ENCODE data around the gene PBX1. TPM values are rescaled to one million over a fixed set of nuclear protein-coding genes. Genes with fewer than 3 reads are reported as not detected.
A peak's percentile ranks its signal among the peaks of the same experiment; 100 is the strongest.

PBX1 gene
- total RNA-seq, 2 donors from 2014 or later: 59.9 to 79.2 TPM

GRCh38 chr1:164707868-164708331 lies 148.9 kb downstream of the PBX1 start:
- Mint-ChIP-seq H3K27ac (peak overlapping the region; percentile 52), H3K9me3 (no peaks in the 10 kb centered on the region), H3K36me3 (ENCODE audit: low read depth) (no peaks in the 10 kb centered on the region), H3K4me1 (peaks cover 47% of the 10 kb centered on the region), H3K4me3 (no peak overlapping the region), H3K27me3 (ENCODE audit: insufficient read depth) (no peaks in the 10 kb centered on the region)
- Histone ChIP-seq H3K9me3 (ENCODE audit: control insufficient read depth, low read length) (no peaks in the 10 kb centered on the region), H3K27me3 (ENCODE audit: control insufficient read depth, insufficient read depth, low read length, poor library complexity, severe bottlenecking) (no peaks in the 10 kb centered on the region), H3K4me3 (ENCODE audit: low read length) (no peak overlapping the region), H3K36me3 (ENCODE audit: control insufficient read depth, insufficient read depth, low read length) (no peaks in the 10 kb centered on the region), H3K4me1 (ENCODE audit: control insufficient read depth, insufficient read depth, low read length) (peaks cover 15% of the 10 kb centered on the region), H3K9ac (ENCODE audit: extremely low read depth, low read length, poor library complexity, severe bottlenecking) (no peak overlapping the region), H3K27ac (ENCODE audit: low read depth, low read length) (peak overlapping the region; percentile 26)
- no peak for DNase-seq
- no peak for TF ChIP-seq CTCF (conservative IDR thresholded peaks at IDR 0.05)
- 91 to 93% methylated on average over 7 to 8 of the region's 8 CpGs for WGBS, 2 experiments (ENCODE audit: insufficient coverage in 1 of 2, insufficient read length in 1 of 2)

- TF ChIP-seq CTCF (conservative IDR thresholded peaks at IDR 0.05): no peak
- no peak overlapping the region for H3K27ac Mint-ChIP-seq
- Histone ChIP-seq H3K36me3 (ENCODE audit: control insufficient read depth, insufficient read depth, low read length) (no peaks in the 10 kb centered on the region), H3K27me3 (ENCODE audit: control insufficient read depth, insufficient read depth, low read length, poor library complexity, severe bottlenecking) (no peaks in the 10 kb centered on the region), H3K27ac (ENCODE audit: low read depth, low read length) (no peak overlapping the region), H3K9me3 (ENCODE audit: control insufficient read depth, low read length) (no peaks in the 10 kb centered on the region), H3K4me1 (ENCODE audit: control insufficient read depth, insufficient read depth, low read length) (peaks cover 15% of the 10 kb centered on the region), H3K9ac (ENCODE audit: extremely low read depth, low read length, poor library complexity, severe bottlenecking) (no peak overlapping the region), H3K4me3 (ENCODE audit: low read length) (no peak overlapping the region)
- H3K36me3 Mint-ChIP-seq (ENCODE audit: low read depth): no peaks in the 10 kb centered on the region
- H3K9me3 Mint-ChIP-seq: no peaks in the 10 kb centered on the region
- no peaks in the 10 kb centered on the region for H3K27me3 Mint-ChIP-seq (ENCODE audit: insufficient read depth)
- H3K4me3 Mint-ChIP-seq: no peak overlapping the region
- no peak for DNase-seq
- peaks cover 53% of the 10 kb centered on the region for H3K4me1 Mint-ChIP-seq
- 92% methylated on average over 2 of the region's 3 CpGs; no CpG with 5 or more reads in 1 of the 2 experiments for WGBS, 2 experiments (ENCODE audit: insufficient coverage in 1 of 2, insufficient read length in 1 of 2)
Observed at GRCh38 chr1:164708596-164708995, 149.6 kb downstream of the PBX1 start.

- H3K27me3 ChIP-seq (ENCODE audit: control insufficient read depth, insufficient read depth, low read length, poor library complexity, severe bottlenecking): no peaks in the 10 kb centered on the region
- Mint-ChIP-seq H3K27me3 (ENCODE audit: insufficient read depth) (no peaks in the 10 kb centered on the region), H3K4me3 (no peak overlapping the region), H3K27ac (no peak overlapping the region), H3K9me3 (no peaks in the 10 kb centered on the region), H3K36me3 (ENCODE audit: low read depth) (no peaks in the 10 kb centered on the region), H3K4me1 (peaks cover 54% of the 10 kb centered on the region)
- no peaks in the 10 kb centered on the region for H3K36me3 ChIP-seq (ENCODE audit: control insufficient read depth, insufficient read depth, low read length)
- DNase-seq: no peak
- H3K4me3 ChIP-seq (ENCODE audit: low read length): no peak overlapping the region
- TF ChIP-seq CTCF (conservative IDR thresholded peaks at IDR 0.05): no peak
- peaks cover 15% of the 10 kb centered on the region for H3K4me1 ChIP-seq (ENCODE audit: control insufficient read depth, insufficient read depth, low read length)
- H3K27ac ChIP-seq (ENCODE audit: low read depth, low read length): no peak overlapping the region
- 89% methylated on average over 4 of the region's 4 CpGs for WGBS, 2 experiments (ENCODE audit: insufficient coverage in 1 of 2, insufficient read length in 1 of 2)
- no peak overlapping the region for H3K9ac ChIP-seq (ENCODE audit: extremely low read depth, low read length, poor library complexity, severe bottlenecking)
- no peaks in the 10 kb centered on the region for H3K9me3 ChIP-seq (ENCODE audit: control insufficient read depth, low read length)
Observed at GRCh38 chr1:164709126-164709525, 150.1 kb downstream of the PBX1 start.

Measured in endodermal cell (in vitro differentiated cells).